Mesendoderm (in vitro differentiated cells): ENCODE results near the gene NLRP9.

ENCODE experiments used
- DNase-seq: peaks from one replicate; pipeline ENCODE4 v3.0.0; 2013
- H2AK5ac ChIP-seq: 2 replicates; pipeline ENCODE4 v1.6.1; 2013; ENCODE audit warnings: low read length, inconsistent platforms
- H2BK120ac ChIP-seq: 2 replicates; pipeline ENCODE4 v1.6.1; 2013; ENCODE audit warnings: low read depth, mild to moderate bottlenecking, low read length, moderate library complexity, mixed read lengths
- H2BK15ac ChIP-seq: replicated peaks from 2 replicates; pipeline ENCODE4 v1.6.1; 2013; ENCODE audit warnings: low read depth, mild to moderate bottlenecking, moderate library complexity
- H2BK5ac ChIP-seq: 2 replicates; pipeline ENCODE4 v1.6.1; 2013; ENCODE audit warnings: low read length, inconsistent platforms
- H3K18ac ChIP-seq: 2 replicates; pipeline ENCODE4 v1.6.1; 2013; ENCODE audit warnings: mild to moderate bottlenecking, low read length, mixed read lengths
- H3K23ac ChIP-seq: one replicate; pipeline ENCODE4 v1.6.1; 2013; ENCODE audit warnings: low read length
- H3K27ac ChIP-seq: 2 replicates; pipeline ENCODE4 v1.5.1; 2013; ENCODE audit warnings: low read depth, mild to moderate bottlenecking, inconsistent platforms, low read length, moderate library complexity
- H3K27me3 ChIP-seq: 2 replicates; pipeline ENCODE4 v1.6.1; 2013; ENCODE audit warnings: low read length, control low read depth, mild to moderate bottlenecking, inconsistent platforms; ENCODE audit not compliant: insufficient read depth, poor library complexity
- H3K36me3 ChIP-seq: 2 replicates; pipeline ENCODE4 v1.6.1; 2013; ENCODE audit warnings: low read length, inconsistent platforms; ENCODE audit not compliant: control insufficient read depth, insufficient read depth
- H3K4ac ChIP-seq: one replicate; pipeline ENCODE4 v1.6.1; 2013; ENCODE audit warnings: low read depth, mild to moderate bottlenecking, low read length, moderate library complexity
- H3K4me1 ChIP-seq: 2 replicates; pipeline ENCODE4 v1.6.1; 2013; ENCODE audit warnings: low read depth, low read length, inconsistent platforms; ENCODE audit not compliant: control insufficient read depth
- H3K4me2 ChIP-seq: 2 replicates; pipeline ENCODE4 v1.6.1; 2013; ENCODE audit warnings: low read length
- H3K4me3 ChIP-seq: 2 replicates; pipeline ENCODE4 v1.5.1; 2013; ENCODE audit warnings: mild to moderate bottlenecking, low read length
- H3K56ac ChIP-seq: one replicate; pipeline ENCODE4 v1.6.1; 2013; ENCODE audit warnings: low read length
- H3K79me1 ChIP-seq: 2 replicates; pipeline ENCODE4 v1.6.1; 2013; ENCODE audit warnings: low read length, inconsistent platforms
- H3K79me2 ChIP-seq: 2 replicates; pipeline ENCODE4 v1.6.1; 2013; ENCODE audit warnings: mild to moderate bottlenecking, low read length; ENCODE audit not compliant: control insufficient read depth, insufficient read depth
- H3K9ac ChIP-seq: 2 replicates; pipeline ENCODE4 v1.6.1; 2013; ENCODE audit warnings: low read length, inconsistent platforms
- H4K5ac ChIP-seq: one replicate; pipeline ENCODE4 v1.6.1; 2013; ENCODE audit warnings: low read length
- H4K8ac ChIP-seq: one replicate; pipeline ENCODE4 v1.6.1; 2013; ENCODE audit warnings: low read depth, mild to moderate bottlenecking, control low read depth, low read length, moderate library complexity
- WGBS: extraction: QIAGEN DNeasy Blood & Tissue Kit; methylation state at CpG from one replicate; pipeline ENCODE4 v1.1.7; 2013; ENCODE audit warnings: low lambda C conversion rate, missing lambda C conversion rate; ENCODE audit not compliant: insufficient coverage; ENCODE audit errors: extremely low coverage; 5-methylcytosine and 5-hydroxymethylcytosine counted together

NLRP9 gene

DNA sequence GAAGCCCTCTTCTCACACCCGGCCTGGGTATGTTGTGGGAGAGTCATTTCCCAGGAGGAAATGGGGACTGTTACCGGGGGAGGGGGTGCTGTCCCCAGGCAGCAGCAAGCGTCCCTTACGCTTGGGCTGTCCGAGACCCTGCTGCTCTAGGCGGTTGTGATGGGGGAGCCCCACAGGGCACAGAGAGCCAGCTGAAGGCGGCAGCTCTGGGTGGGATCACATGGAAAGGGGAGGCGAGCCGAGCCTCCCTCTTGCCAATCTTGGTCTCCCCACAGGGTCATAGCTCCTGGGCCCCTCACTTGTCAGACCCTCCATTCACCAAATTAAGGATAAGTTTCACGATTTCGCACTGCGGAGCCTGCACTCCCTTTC lies 41.1 kb downstream of the NLRP9 start:
- H2BK15ac ChIP-seq: no peak overlapping the region
- H4K5ac ChIP-seq: no peak overlapping the region
- H3K56ac ChIP-seq: no peak overlapping the region
- H3K4me2 ChIP-seq: no peak overlapping the region
- H3K4me1 ChIP-seq: no peaks in the 10 kb centered on the region
- WGBS: no CpG with 5 or more reads among the region's 12 CpGs
- no peak overlapping the region for H3K27ac ChIP-seq
- H2BK120ac ChIP-seq: no peak overlapping the region
- H3K4ac ChIP-seq: no peak overlapping the region
- H3K79me1 ChIP-seq: no peaks in the 10 kb centered on the region
- no peaks in the 10 kb centered on the region for H3K27me3 ChIP-seq
- H3K4me3 ChIP-seq: no peak overlapping the region
- peaks cover 7% of the 10 kb centered on the region for H3K36me3 ChIP-seq
- H3K18ac ChIP-seq: no peak overlapping the region
- H3K79me2 ChIP-seq: no peaks in the 10 kb centered on the region
- H3K9ac ChIP-seq: no peak overlapping the region
- no peak overlapping the region for H3K23ac ChIP-seq
- H2BK5ac ChIP-seq: no peak overlapping the region
- H4K8ac ChIP-seq: no peak overlapping the region
- DNase-seq: no peak
- no peak overlapping the region for H2AK5ac ChIP-seq

DNA sequence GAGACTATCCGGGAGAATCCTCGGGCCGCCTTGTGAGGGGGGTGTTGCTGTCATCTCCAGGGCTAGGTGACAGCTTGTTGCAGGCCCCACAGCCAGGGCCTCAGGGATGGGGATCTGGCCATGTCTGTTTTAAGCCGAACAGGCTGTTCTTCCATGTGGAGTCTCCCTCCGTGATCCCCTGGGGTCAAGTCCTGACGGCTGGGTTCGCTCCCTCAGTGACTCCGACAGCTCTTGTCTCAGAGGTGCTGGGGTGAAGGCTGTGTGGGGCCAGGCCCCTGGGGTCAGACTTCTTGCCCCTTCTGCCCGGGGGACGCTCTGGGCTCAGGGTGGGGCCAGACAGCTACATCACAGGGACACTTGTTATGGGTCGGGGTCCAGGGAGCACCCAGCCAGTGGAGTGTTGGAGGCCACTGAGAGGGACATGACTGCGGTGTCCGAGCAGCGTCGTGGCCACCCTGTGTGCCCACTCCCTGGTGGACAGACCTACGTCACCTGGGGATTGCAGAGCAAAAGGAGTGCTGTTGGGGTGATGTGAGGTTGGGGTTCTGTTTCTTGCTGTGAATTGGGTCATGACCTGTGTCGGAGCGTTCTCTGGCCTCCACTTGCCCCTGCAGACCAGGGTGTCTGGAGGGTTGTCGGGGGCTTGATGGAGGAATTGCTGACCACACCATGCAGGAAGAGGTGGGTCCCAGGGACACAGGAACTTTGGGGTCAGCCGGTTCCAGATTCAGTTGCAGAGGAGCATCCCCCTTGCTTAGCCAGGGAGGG lies 41.7 kb downstream of the NLRP9 start:
- H3K9ac ChIP-seq: no peak overlapping the region

DNA sequence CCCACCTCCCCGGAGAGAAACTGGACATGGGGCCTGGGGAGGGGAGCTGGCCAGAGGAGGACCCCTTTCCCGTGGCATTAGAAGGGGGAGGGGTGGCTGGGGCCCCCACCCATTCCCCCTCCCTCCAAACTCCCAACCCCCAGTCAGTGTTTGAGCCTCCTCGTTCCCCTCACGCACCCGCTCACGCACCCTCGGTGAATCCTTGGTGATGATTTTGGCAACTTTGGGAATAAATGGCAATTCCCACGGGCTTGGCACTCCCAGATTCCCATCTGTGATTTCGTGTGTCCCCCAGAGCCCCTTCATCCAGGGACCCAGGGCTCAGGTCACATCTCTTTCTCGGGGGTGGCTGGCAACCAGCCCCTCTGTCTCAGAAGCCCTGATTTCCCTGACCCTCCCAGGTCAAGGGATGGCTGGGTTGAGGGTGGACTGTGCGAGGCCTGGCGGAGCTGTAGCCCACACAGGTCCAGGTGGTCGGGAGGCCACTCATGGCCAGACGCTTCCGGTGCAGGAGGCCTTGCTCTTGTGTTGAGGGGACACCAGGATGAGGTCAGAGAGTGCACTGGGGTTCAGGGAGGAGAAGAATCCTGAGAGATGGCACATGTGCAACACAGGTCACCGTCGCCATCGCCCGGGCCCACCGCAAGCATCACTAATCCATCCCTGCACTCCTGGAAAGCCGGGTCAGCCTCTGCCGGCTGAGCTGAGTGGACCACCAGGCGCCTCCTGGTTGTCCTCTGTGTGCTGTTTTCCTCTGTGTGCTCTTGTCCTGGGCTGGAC lies 42.5 kb downstream of the NLRP9 start:
- H4K8ac ChIP-seq: no peak overlapping the region
- no peak overlapping the region for H3K4ac ChIP-seq
- no peaks in the 10 kb centered on the region for H3K79me2 ChIP-seq
- no peak overlapping the region for H2BK15ac ChIP-seq
- no peaks in the 10 kb centered on the region for H3K27me3 ChIP-seq
- H2BK120ac ChIP-seq: no peak overlapping the region
- H3K36me3 ChIP-seq: peaks cover 7% of the 10 kb centered on the region
- no peak overlapping the region for H2BK5ac ChIP-seq
- H3K4me1 ChIP-seq: no peaks in the 10 kb centered on the region
- no peak overlapping the region for H3K9ac ChIP-seq
- no peak overlapping the region for H3K4me3 ChIP-seq
- H3K56ac ChIP-seq: no peak overlapping the region
- no peak overlapping the region for H4K5ac ChIP-seq
- no peak overlapping the region for H2AK5ac ChIP-seq
- H3K27ac ChIP-seq: no peak overlapping the region
- WGBS: no CpG with 5 or more reads among the region's 23 CpGs
- no peak for DNase-seq
- H3K4me2 ChIP-seq: no peak overlapping the region
- no peak overlapping the region for H3K18ac ChIP-seq
- no peaks in the 10 kb centered on the region for H3K79me1 ChIP-seq
- H3K23ac ChIP-seq: no peak overlapping the region

More for the DNA sequence above, 41.7 kb downstream of the NLRP9 start:
- Histone ChIP-seq H3K56ac (no peak overlapping the region), H3K27ac (no peak overlapping the region), H4K8ac (no peak overlapping the region), H3K18ac (no peak overlapping the region), H3K4ac (no peak overlapping the region), H2BK5ac (no peak overlapping the region), H3K4me2 (no peak overlapping the region), H3K23ac (no peak overlapping the region), H3K79me1 (no peaks in the 10 kb centered on the region), H3K36me3 (peaks cover 7% of the 10 kb centered on the region), H2BK120ac (no peak overlapping the region), H3K79me2 (no peaks in the 10 kb centered on the region), H3K4me1 (no peaks in the 10 kb centered on the region), H2BK15ac (no peak overlapping the region), H2AK5ac (no peak overlapping the region), H4K5ac (no peak overlapping the region), H3K27me3 (no peaks in the 10 kb centered on the region), H3K4me3 (no peak overlapping the region)
- no peak for DNase-seq
- WGBS: no CpG with 5 or more reads among the region's 20 CpGs

DNA sequence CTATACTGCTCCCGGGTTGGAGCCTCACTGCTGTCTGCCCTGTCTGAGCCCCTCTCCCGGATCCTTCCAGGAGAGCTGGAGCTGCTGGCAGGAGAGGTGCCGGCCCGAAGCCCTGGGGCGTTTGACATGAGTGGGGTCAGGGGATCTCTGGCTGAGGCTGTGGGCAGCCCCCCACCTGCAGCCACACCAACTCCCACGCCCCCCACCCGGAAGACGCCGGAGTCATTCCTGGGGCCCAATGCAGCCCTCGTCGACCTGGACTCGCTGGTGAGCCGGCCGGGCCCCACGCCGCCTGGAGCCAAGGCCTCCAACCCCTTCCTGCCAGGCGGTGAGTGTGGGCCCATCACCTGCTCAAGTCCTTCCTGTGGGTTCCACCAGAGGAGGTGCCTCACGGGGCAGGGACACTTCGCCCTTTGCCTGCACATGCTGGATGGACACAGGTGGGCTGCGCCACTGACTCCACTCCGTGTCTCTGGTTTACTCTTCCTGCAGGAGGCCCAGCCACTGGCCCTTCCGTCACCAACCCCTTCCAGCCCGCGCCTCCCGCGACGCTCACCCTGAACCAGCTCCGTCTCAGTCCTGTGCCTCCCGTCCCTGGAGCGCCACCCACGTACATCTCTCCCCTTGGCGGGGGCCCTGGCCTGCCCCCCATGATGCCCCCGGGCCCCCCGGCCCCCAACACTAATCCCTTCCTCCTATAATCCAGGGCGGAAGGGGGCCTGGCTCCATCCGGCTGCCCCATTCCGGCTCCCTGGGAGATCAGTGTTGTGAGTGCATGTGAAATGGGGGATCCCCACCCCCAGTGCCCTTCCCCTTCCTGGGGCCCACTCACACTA lies 43.3 kb downstream of the NLRP9 start:
- Histone ChIP-seq H3K56ac (no peak overlapping the region), H3K79me2 (no peaks in the 10 kb centered on the region), H3K4me1 (no peaks in the 10 kb centered on the region), H3K36me3 (peaks cover 7% of the 10 kb centered on the region), H3K9ac (no peak overlapping the region), H2BK120ac (no peak overlapping the region), H3K4ac (no peak overlapping the region), H2AK5ac (no peak overlapping the region), H3K23ac (no peak overlapping the region), H2BK5ac (no peak overlapping the region), H3K27me3 (no peaks in the 10 kb centered on the region), H3K27ac (no peak overlapping the region), H4K8ac (no peak overlapping the region), H4K5ac (no peak overlapping the region), H3K18ac (no peak overlapping the region), H3K4me3 (no peak overlapping the region), H3K79me1 (no peaks in the 10 kb centered on the region), H3K4me2 (no peak overlapping the region), H2BK15ac (no peak overlapping the region)
- no peak for DNase-seq
- no CpG with 5 or more reads among the region's 37 CpGs for WGBS

DNA sequence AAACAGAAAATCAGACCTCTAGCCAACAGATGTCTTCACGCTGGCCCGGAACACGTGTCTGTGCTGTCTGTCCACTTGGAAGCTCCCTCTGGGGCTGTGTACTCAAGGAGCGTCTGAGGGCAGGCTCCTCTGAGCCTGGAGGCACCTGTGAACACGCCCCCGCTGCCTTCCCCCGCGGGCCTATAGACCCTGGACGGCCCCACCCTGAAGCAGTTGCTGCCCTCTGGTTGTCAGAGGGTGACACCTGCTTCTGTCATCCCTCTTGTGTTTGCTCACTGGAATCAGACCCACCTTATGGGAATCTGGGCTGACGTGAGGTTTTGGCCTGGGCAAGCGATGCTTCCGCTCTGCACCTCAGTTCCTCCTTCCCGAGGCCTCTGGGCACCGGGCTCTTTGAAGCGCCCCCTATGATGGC lies 44.0 kb downstream of the NLRP9 start:
- Histone ChIP-seq H2BK15ac (no peak overlapping the region), H3K9ac (no peak overlapping the region), H3K4me2 (no peak overlapping the region), H3K27ac (no peak overlapping the region), H2BK5ac (no peak overlapping the region), H3K18ac (no peak overlapping the region), H3K4ac (no peak overlapping the region), H3K79me1 (no peaks in the 10 kb centered on the region), H3K23ac (no peak overlapping the region), H4K8ac (no peak overlapping the region), H3K4me3 (no peak overlapping the region), H2BK120ac (no peak overlapping the region), H3K4me1 (no peaks in the 10 kb centered on the region), H3K36me3 (peaks cover 7% of the 10 kb centered on the region), H3K27me3 (no peaks in the 10 kb centered on the region), H3K79me2 (no peaks in the 10 kb centered on the region), H2AK5ac (no peak overlapping the region), H3K56ac (no peak overlapping the region), H4K5ac (no peak overlapping the region)
- WGBS: no CpG with 5 or more reads among the region's 15 CpGs
- no peak for DNase-seq
